ENCODE measurements around the gene KLHL25. TPM values are rescaled to one million over a fixed set of nuclear protein-coding genes. Genes with fewer than 3 reads are reported as not detected.

KLHL25 gene
- total RNA-seq, 1 experiment from 2014 or later = 11.5 TPM

DNA sequence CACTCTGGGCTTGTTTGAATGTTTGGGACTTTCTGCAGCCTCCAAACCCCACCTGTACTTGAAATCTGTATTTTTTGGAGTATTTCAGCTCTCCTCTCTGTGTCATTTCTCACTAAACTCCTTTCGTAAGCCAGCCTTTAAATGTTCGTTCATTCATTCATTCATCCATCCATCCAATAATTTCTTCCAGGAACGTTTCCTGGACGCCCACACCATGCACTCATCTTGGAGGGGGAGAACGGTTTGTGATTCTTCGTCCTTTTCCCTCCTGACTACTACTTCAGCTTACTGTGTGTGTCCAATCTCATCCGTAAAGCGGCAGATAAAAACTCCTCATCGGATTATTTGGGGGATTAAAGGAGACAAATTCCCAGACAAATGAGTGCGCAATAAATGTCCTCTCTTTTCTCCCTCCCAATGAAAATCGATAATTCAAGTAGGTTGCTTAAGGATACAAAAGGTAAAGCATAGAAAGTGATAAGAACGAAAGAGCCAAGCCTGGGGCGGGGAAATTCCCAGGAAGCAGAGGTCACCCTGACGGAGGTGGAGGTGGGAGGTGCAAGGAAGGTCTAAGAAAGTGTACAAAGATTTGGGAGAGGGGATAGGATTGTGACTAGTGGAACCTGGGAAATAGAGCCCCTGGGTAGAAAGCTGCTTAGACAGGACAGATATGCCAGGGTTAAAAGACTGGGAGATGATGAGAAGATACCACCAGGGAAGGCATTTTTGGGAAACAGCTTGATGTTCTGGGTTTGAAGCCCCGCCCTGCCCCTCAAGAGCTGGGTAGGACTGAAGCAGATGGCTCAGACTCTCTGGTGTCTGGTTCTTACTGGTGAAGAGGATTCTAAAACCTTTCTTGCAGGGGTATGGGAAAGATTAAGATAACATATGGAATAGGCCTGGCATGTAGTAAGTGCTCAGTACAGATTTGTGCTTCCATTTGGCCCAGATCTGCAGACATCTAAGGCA is 896 bp upstream of the KLHL25 start:
- no peaks in the 10 kb centered on the region for H3K36me3 ChIP-seq (ENCODE audit: insufficient read depth, low read length, poor library complexity, severe bottlenecking)
- intact Hi-C loops (cut with micrococcal nuclease; ENCODE audit: unreplicated experiment) = no loop called here
- H3K9me3 ChIP-seq (ENCODE audit: low read depth, low read length, poor library complexity, severe bottlenecking) = no peaks in the 10 kb centered on the region
- ChIA-PET POLR2A (ENCODE audit: low non-redundant PET) (no interaction called here), CTCF (no interaction called here)
- peaks cover 6% of the 10 kb centered on the region for H3K4me1 ChIP-seq (ENCODE audit: insufficient read depth, low read length, poor library complexity, severe bottlenecking)
- no TSS peak for BruUV-seq (replicated peaks)
- H3K4me3 ChIP-seq (ENCODE audit: low read depth, low read length, poor library complexity, severe bottlenecking) = peak overlapping the region; percentile 42
- no peaks in the 10 kb centered on the region for H3K27me3 ChIP-seq (replicated peaks; ENCODE audit: insufficient read depth, low read depth, low read length, poor library complexity)
- no peak overlapping the region for H3K27ac ChIP-seq (ENCODE audit: low read depth, low read length, poor library complexity, severe bottlenecking)
- DNase-seq (ENCODE audit: low spot score) = no peak
- TF ChIP-seq EZH2 (IDR thresholded peaks at IDR 0.05; ENCODE audit: borderline replicate concordance, low read depth, low read length, poor library complexity, severe bottlenecking) = no peak
- TF ChIP-seq, protein P1, sequence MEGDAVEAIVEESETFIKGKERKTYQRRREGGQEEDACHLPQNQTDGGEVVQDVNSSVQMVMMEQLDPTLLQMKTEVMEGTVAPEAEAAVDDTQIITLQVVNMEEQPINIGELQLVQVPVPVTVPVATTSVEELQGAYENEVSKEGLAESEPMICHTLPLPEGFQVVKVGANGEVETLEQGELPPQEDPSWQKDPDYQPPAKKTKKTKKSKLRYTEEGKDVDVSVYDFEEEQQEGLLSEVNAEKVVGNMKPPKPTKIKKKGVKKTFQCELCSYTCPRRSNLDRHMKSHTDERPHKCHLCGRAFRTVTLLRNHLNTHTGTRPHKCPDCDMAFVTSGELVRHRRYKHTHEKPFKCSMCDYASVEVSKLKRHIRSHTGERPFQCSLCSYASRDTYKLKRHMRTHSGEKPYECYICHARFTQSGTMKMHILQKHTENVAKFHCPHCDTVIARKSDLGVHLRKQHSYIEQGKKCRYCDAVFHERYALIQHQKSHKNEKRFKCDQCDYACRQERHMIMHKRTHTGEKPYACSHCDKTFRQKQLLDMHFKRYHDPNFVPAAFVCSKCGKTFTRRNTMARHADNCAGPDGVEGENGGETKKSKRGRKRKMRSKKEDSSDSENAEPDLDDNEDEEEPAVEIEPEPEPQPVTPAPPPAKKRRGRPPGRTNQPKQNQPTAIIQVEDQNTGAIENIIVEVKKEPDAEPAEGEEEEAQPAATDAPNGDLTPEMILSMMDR (conservative IDR thresholded peaks at IDR 0.05; ENCODE audit: low read depth, low read length) = no peak

DNA sequence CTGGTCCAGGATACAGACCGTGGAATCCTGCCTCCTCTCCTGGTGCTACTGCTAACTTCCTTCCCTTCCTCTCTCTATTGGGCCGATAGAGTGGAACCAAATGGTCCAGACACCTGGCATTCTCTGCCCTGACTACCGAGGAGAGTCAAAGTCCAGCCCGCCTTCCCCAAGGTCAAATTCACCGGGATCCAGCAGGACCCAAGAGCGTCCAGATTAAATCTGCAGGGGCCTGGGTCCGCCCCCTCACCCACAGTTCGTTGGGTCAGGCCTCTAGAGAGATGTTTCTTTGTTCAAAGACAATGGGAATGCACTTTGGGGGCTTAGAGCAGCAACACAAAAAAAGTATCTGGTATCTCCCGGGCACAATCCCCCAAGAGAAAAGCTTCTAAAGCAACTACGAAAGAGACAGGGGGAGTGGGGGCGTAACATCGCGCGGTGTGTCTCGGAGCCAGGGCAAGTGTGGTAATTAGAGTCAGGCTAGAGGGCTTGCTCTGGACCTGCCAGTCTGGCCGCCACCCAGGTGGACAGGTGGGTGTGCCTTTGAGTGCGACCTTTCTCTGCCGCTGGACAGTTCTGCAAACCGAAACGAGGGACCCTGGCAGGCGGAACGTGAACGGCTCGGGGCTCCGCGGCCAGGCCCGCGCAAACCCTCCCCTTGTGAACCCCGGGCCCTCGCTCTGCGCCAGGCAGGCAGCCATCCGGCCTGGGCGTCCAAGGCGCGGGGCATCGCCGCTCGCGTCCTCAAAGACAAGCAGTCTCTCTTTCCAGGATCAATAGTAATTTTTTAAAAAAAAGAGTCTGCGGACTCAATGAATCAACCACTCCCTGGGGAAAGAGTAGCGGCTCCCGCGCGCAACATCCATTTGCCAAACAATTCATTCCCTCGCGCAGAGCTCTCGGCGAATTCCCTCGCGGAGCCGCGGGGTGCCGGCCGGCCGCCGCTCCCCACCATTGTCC is 806 bp downstream of the KLHL25 start:
- ChIA-PET POLR2A (ENCODE audit: low non-redundant PET) (no interaction called here), CTCF (interaction anchor here (0.8 kb wide), 1 partner anchor 32 kb away, joined by 5 read pairs; no protein-coding TSS in a partner anchor)
- intact Hi-C loops (cut with micrococcal nuclease; ENCODE audit: unreplicated experiment) = no loop called here
- Histone ChIP-seq H3K27me3 (replicated peaks; ENCODE audit: insufficient read depth, low read depth, low read length, poor library complexity) (no peaks in the 10 kb centered on the region), H3K27ac (ENCODE audit: low read depth, low read length, poor library complexity, severe bottlenecking) (peak overlapping the region; percentile 92), H3K4me1 (ENCODE audit: insufficient read depth, low read length, poor library complexity, severe bottlenecking) (peaks cover 6% of the 10 kb centered on the region), H3K4me3 (ENCODE audit: low read depth, low read length, poor library complexity, severe bottlenecking) (peak overlapping the region; percentile 98), H3K9me3 (ENCODE audit: low read depth, low read length, poor library complexity, severe bottlenecking) (no peaks in the 10 kb centered on the region), H3K36me3 (ENCODE audit: insufficient read depth, low read length, poor library complexity, severe bottlenecking) (no peaks in the 10 kb centered on the region)
- peak; percentile 48 for DNase-seq (ENCODE audit: low spot score)
- no TSS peak for BruUV-seq (replicated peaks)
- TF ChIP-seq, protein P1 (conservative IDR thresholded peaks at IDR 0.05; ENCODE audit: low read depth, low read length) = no peak
- no peak for TF ChIP-seq EZH2 (IDR thresholded peaks at IDR 0.05; ENCODE audit: borderline replicate concordance, low read depth, low read length, poor library complexity, severe bottlenecking)

DNA sequence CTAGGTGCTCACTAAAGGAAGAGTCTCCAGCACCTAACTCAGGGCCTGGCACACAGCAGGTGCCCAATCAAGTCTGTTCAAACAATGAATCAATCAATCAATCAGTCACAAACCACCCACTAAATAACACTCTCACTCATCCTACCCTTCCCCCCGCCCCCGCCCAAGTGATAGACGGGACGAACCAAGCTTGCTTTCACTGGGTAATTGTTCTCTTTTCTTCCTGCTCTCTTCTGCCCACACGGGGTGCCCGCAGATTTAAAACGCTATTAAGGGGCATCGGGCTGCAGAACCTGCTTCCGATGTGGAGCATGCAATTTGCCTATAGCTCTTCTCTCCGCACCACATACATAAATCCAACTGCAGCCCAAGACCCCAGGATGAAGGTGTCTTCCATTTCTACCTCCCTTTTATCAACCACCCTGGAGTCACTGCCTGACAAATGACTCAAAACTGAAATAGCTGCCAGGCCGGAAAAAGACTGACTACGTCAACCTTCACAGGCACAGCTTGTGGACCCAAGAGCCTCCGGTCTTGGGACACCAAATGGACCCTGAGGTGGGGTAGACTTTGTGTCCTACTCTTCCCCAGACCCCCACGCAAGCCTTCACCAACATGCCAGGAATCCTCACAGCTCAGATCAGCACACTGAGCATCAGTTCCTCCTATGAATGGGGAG is 1.7 kb downstream of the KLHL25 start:
- TSS peak; percentile 29 for BruUV-seq (replicated peaks)
- no peak overlapping the region for H3K27ac ChIP-seq (ENCODE audit: low read depth, low read length, poor library complexity, severe bottlenecking)
- intact Hi-C loops (cut with micrococcal nuclease; ENCODE audit: unreplicated experiment) = no loop called here
- POLR2A ChIA-PET (ENCODE audit: low non-redundant PET) = no interaction called here
- no peak for TF ChIP-seq EZH2 (IDR thresholded peaks at IDR 0.05; ENCODE audit: borderline replicate concordance, low read depth, low read length, poor library complexity, severe bottlenecking)
- TF ChIP-seq, protein P1 (conservative IDR thresholded peaks at IDR 0.05; ENCODE audit: low read depth, low read length) = no peak
- H3K4me3 ChIP-seq (ENCODE audit: low read depth, low read length, poor library complexity, severe bottlenecking) = peak overlapping the region; percentile 98
- H3K4me1 ChIP-seq (ENCODE audit: insufficient read depth, low read length, poor library complexity, severe bottlenecking) = peaks cover 6% of the 10 kb centered on the region
- no peak for DNase-seq (ENCODE audit: low spot score)
- H3K27me3 ChIP-seq (replicated peaks; ENCODE audit: insufficient read depth, low read depth, low read length, poor library complexity) = no peaks in the 10 kb centered on the region
- CTCF ChIA-PET = interaction anchor here (0.7 kb wide), 1 partner anchor 8 kb away, joined by 3 read pairs; no protein-coding TSS in a partner anchor
- H3K9me3 ChIP-seq (ENCODE audit: low read depth, low read length, poor library complexity, severe bottlenecking) = no peaks in the 10 kb centered on the region
- H3K36me3 ChIP-seq (ENCODE audit: insufficient read depth, low read length, poor library complexity, severe bottlenecking) = no peaks in the 10 kb centered on the region
